Panc1 (cell line): ENCODE measurements around the gene MAPK6. TPM values are rescaled to one million over a fixed set of nuclear protein-coding genes. Genes with fewer than 3 reads are reported as not detected.

Experiments
- ATAC-seq: fragments of 200-7000 bp; cut with Tn5 transposase; 2 replicates; pipeline ENCODE4 v1.9.1; 2020; ENCODE audit warnings: mild to moderate bottlenecking, moderate library complexity
- BruUV-seq: library from RNA; stranded (reverse); fragments of 400-500 nt; replicated peaks from 2 replicates; lab custom pipeline; 2021; lab: Mats Ljungman, UMichigan
- CTCF ChIA-PET: fragments of 300-600 bp; sonication (Branson Sonifier 250); formaldehyde crosslinking; loops from one replicate; lab custom pipeline; 2022; ENCODE audit warnings: antibody characterized with exemption; lab: Charles Lee
- POLR2A ChIA-PET: fragments of 300-600 bp; sonication (Branson Sonifier 250); formaldehyde crosslinking; loops from one replicate; lab custom pipeline; 2022; ENCODE audit warnings: antibody characterized with exemption; lab: Charles Lee
- DNase-seq: peaks from one replicate; pipeline ENCODE4 v3.0.0-alpha.2; 2010; ENCODE audit warnings: low read depth, low spot score
- H3K27ac ChIP-seq: 2 replicates; pipeline ENCODE4 v1.5.1; 2011; ENCODE audit warnings: mild to moderate bottlenecking, low read length, inconsistent platforms
- H3K27me3 ChIP-seq: fragments of 200-500 bp; sonication (Bioruptor generic); 2 replicates; pipeline ENCODE4 v1.6.0; 2014; ENCODE audit warnings: low read length, inconsistent platforms; ENCODE audit not compliant: control insufficient read depth, insufficient read depth
- H3K36me3 ChIP-seq: fragments of 200-500 bp; sonication (Bioruptor generic); 2 replicates; pipeline ENCODE4 v1.5.1; 2014; ENCODE audit warnings: inconsistent platforms, mild to moderate bottlenecking, low read length, moderate library complexity; ENCODE audit not compliant: control insufficient read depth, insufficient read depth
- H3K4me1 ChIP-seq: 2 replicates; pipeline ENCODE4 v1.5.1; 2011; ENCODE audit warnings: inconsistent platforms, mild to moderate bottlenecking, low read length, moderate library complexity; ENCODE audit not compliant: control insufficient read depth, insufficient read depth
- H3K4me3 ChIP-seq, 2 experiments: 2 replicates each; pipeline ENCODE4 v1.5.1; 2011 to 2012; ENCODE audit warnings: low read depth in 2 of 2, low read length in 2 of 2, mild to moderate bottlenecking in 2 of 2, inconsistent platforms in 1 of 2, moderate library complexity in 1 of 2
- H3K9me3 ChIP-seq: fragments of 200-500 bp; sonication (Bioruptor generic); 2 replicates; pipeline ENCODE4 v1.5.1; 2014; ENCODE audit warnings: low read depth, mild to moderate bottlenecking, inconsistent platforms, low read length, moderate library complexity; ENCODE audit not compliant: control insufficient read depth, insufficient read depth
- CTCF ChIP-seq: fragments of 450-650 bp; IDR thresholded peaks from 2 replicates; pipeline ENCODE4 v1.5.1; 2017; ENCODE audit warnings: mild to moderate bottlenecking
- POLR2AphosphoS5 ChIP-seq: IDR thresholded peaks from 2 replicates; pipeline ENCODE4 v1.6.1; 2012; ENCODE audit warnings: mild to moderate bottlenecking, low read depth, low read length, moderate library complexity
- REST ChIP-seq, 2 experiments: IDR thresholded peaks; 2 replicates each; pipeline ENCODE4 v1.6.1; 2011 to 2012; ENCODE audit warnings: low read depth in 2 of 2, control low read depth in 1 of 2, low read length in 1 of 2, mild to moderate bottlenecking in 1 of 2, moderate library complexity in 1 of 2; ENCODE audit not compliant: insufficient read depth in 1 of 2
- SIN3A ChIP-seq: IDR thresholded peaks from 2 replicates; pipeline ENCODE4 v1.6.1; 2012; ENCODE audit warnings: low read depth, mild to moderate bottlenecking, low read length, moderate library complexity, borderline replicate concordance; ENCODE audit not compliant: insufficient read depth
- TCF7L2 ChIP-seq: IDR thresholded peaks from 2 replicates; pipeline ENCODE4 v1.6.1; 2011; ENCODE audit warnings: mild to moderate bottlenecking, low read depth, low read length, inconsistent platforms
- in situ Hi-C: cut with HindIII; loops from 2 replicates; pipeline ENCODE4 v1.10.0; 2016; ENCODE audit warnings: low sequenced_read_pairs, low pct_unique_long_range_greater_than_20kb
- intact Hi-C: fragments of 100-400 bp; cut with micrococcal nuclease; formaldehyde crosslinking; loops from one replicate; pipeline ENCODE4 v1.10.0; 2022; ENCODE audit not compliant: unreplicated experiment
- total RNA-seq: library from RNA; stranded (reverse); gene quantifications from one replicate; pipeline ENCODE4 v1.2.1, GENCODE V29; 2021; ENCODE audit not compliant: unreplicated experiment

The MAPK6 gene
- total RNA-seq, 1 experiment from 2014 or later = 66.6 TPM

GRCh38 chr15:52080706-52081392 is 61.8 kb downstream of the MAPK6 start:
- H3K27ac ChIP-seq = no peak overlapping the region
- intact Hi-C loops = no loop called here
- BruUV-seq = no TSS peak

More at GRCh38 chr15:52080706-52081392, 61.8 kb downstream of the MAPK6 start:
- no peak for TF ChIP-seq TCF7L2
- no peak for TF ChIP-seq REST (IDR thresholded peaks at IDR 0.05; ENCODE audit: insufficient read depth in 1 of 2, low read depth in 2 of 2, low read length in 1 of 2)
- no peak for TF ChIP-seq SIN3A
- no peak for TF ChIP-seq POLR2AphosphoS5
- no peak for TF ChIP-seq CTCF
- ATAC-seq (no peak), DNase-seq (no peak)
- no peaks in the 10 kb centered on the region for H3K9me3 ChIP-seq
- H3K4me3 ChIP-seq = no peak overlapping the region
- ChIA-PET CTCF (no interaction called here), POLR2A (no interaction called here)
- no peaks in the 10 kb centered on the region for H3K27me3 ChIP-seq
- H3K4me1 ChIP-seq = peaks cover 8% of the 10 kb centered on the region
- no peaks in the 10 kb centered on the region for H3K36me3 ChIP-seq
- in situ Hi-C loops = no loop called here
